SH-SY5Y (cell line): ENCODE data around the gene CCT2.

Experiments used
- GATA2 ChIP-seq: IDR thresholded peaks from 2 replicates; pipeline ENCODE4 v1.6.1; 2011; ENCODE audit warnings: mild to moderate bottlenecking, low read depth, low read length
- GATA3 ChIP-seq: IDR thresholded peaks from 2 replicates; pipeline ENCODE4 v1.6.1; 2011; ENCODE audit warnings: low read depth, mild to moderate bottlenecking, low read length, moderate library complexity

- TF ChIP-seq GATA3 (no peak), GATA2 (no peak)
Observed at GRCh38 chr12:69566603-69567002, 18.7 kb upstream of the CCT2 start.
